GM21423 (cell line): ENCODE results near the gene FAM204A.

Experiments
- ATAC-seq: cut with Tn5 transposase; IDR thresholded peaks from one replicate; pipeline ENCODE4 v1.9.1; 2021; ENCODE audit warnings: mild to moderate bottlenecking, moderate library complexity; ENCODE audit not compliant: unreplicated experiment

Gene FAM204A

GRCh38 chr10:118332948-118333710 is 9.0 kb downstream of the FAM204A start:
- no peak for ATAC-seq

- ATAC-seq: peak; percentile 83
These were observed 9.9 kb downstream of the FAM204A start for GRCh38 chr10:118332236-118332635.

- no peak for ATAC-seq
These were observed 11.6 kb downstream of the FAM204A start for GRCh38 chr10:118330295-118331076.

GRCh38 chr10:118324140-118324539 is 18.0 kb downstream of the FAM204A start:
- no peak for ATAC-seq

GRCh38 chr10:118321724-118322575 is 20.2 kb downstream of the FAM204A start:
- no peak for ATAC-seq

GRCh38 chr10:118315629-118316028 is 26.5 kb downstream of the FAM204A start:
- no peak for ATAC-seq

GRCh38 chr10:118314882-118315281 is 27.2 kb downstream of the FAM204A start:
- ATAC-seq: no peak

GRCh38 chr10:118311505-118311904 is 30.6 kb downstream of the FAM204A start:
- no peak for ATAC-seq

- no peak for ATAC-seq
These were observed 31.3 kb downstream of the FAM204A start for GRCh38 chr10:118310822-118311221.

GRCh38 chr10:118309911-118310310 is 32.2 kb downstream of the FAM204A start:
- ATAC-seq: no peak

GRCh38 chr10:118308664-118309063 is 33.5 kb downstream of the FAM204A start:
- no peak for ATAC-seq

- ATAC-seq: no peak
These were observed 34.3 kb downstream of the FAM204A start for GRCh38 chr10:118307859-118308258.

- ATAC-seq: no peak
These were observed 34.9 kb downstream of the FAM204A start for GRCh38 chr10:118307220-118307619.

GRCh38 chr10:118305730-118306129 is 36.4 kb downstream of the FAM204A start:
- no peak for ATAC-seq

- ATAC-seq: no peak
These were observed 37.6 kb downstream of the FAM204A start for GRCh38 chr10:118304521-118304920.

- ATAC-seq: no peak
These were observed 40.9 kb downstream of the FAM204A start for GRCh38 chr10:118301211-118301610.

GRCh38 chr10:118300320-118300719 is 41.8 kb downstream of the FAM204A start:
- no peak for ATAC-seq

- ATAC-seq: no peak
These were observed 43.3 kb downstream of the FAM204A start for GRCh38 chr10:118298787-118299186.

- ATAC-seq: no peak
These were observed 51.0 kb downstream of the FAM204A start for GRCh38 chr10:118291122-118291521.

- ATAC-seq: no peak
These were observed 51.6 kb downstream of the FAM204A start for GRCh38 chr10:118290471-118290995.
